HEK293T (cell line): ENCODE measurements around the gene SCN2B.

Experiments
- CTCF ChIA-PET: fragments of 350-600 bp; formaldehyde crosslinking; extraction: SDS; loops from one replicate; lab custom pipeline; 2021; ENCODE audit warnings: antibody characterized with exemption, inconsistent platforms; lab: Yijun Ruan, JAX
- POLR2A ChIA-PET: fragments of 350-600 bp; formaldehyde crosslinking; extraction: SDS; loops from one replicate; lab custom pipeline; 2020; ENCODE audit warnings: antibody characterized with exemption, inconsistent platforms; lab: Yijun Ruan, JAX
- DNase-seq: peaks from one replicate; pipeline ENCODE4 v3.0.0; 2012; ENCODE audit warnings: mixed read lengths; ENCODE audit errors: extremely low spot score
- ARNT ChIP-seq: fragments of 450-650 bp; IDR thresholded peaks from 2 replicates; pipeline ENCODE4 v1.6.1; 2017; ENCODE audit warnings: mild to moderate bottlenecking
- BHLHE40 ChIP-seq: fragments of 450-650 bp; IDR thresholded peaks from 2 replicates; pipeline ENCODE4 v1.6.1; 2016; ENCODE audit warnings: mild to moderate bottlenecking, moderate library complexity, borderline replicate concordance
- CTBP1 ChIP-seq: fragments of 450-650 bp; IDR thresholded peaks from 2 replicates; pipeline ENCODE4 v1.6.1; 2016; ENCODE audit warnings: borderline replicate concordance
- ELF4 ChIP-seq: fragments of 450-650 bp; IDR thresholded peaks from 2 replicates; pipeline ENCODE4 v1.6.1; 2017; ENCODE audit warnings: antibody characterized with exemption
- FOXA1 ChIP-seq: fragments of 450-650 bp; IDR thresholded peaks from 2 replicates; pipeline ENCODE4 v1.6.1; 2016; ENCODE audit warnings: mild to moderate bottlenecking
- FOXK2 ChIP-seq: fragments of 450-650 bp; IDR thresholded peaks from 2 replicates; pipeline ENCODE4 v1.6.1; 2016; ENCODE audit warnings: mild to moderate bottlenecking
- FOXM1 ChIP-seq: fragments of 450-650 bp; IDR thresholded peaks from 2 replicates; pipeline ENCODE4 v1.6.1; 2017; ENCODE audit warnings: mild to moderate bottlenecking, borderline replicate concordance
- HDGF ChIP-seq: fragments of 450-650 bp; IDR thresholded peaks from 2 replicates; pipeline ENCODE4 v1.6.1; 2017; ENCODE audit warnings: antibody characterized with exemption, borderline replicate concordance
- L3MBTL2 ChIP-seq: fragments of 450-650 bp; conservative IDR thresholded peaks from 2 replicates; pipeline ENCODE4 v1.6.1; 2016; ENCODE audit warnings: mild to moderate bottlenecking
- LEF1 ChIP-seq: fragments of 450-650 bp; IDR thresholded peaks from 2 replicates; pipeline ENCODE4 v1.6.1; 2017; ENCODE audit warnings: mild to moderate bottlenecking, borderline replicate concordance
- NFRKB ChIP-seq: fragments of 450-650 bp; IDR thresholded peaks from 2 replicates; pipeline ENCODE4 v1.6.1; 2016; ENCODE audit warnings: mild to moderate bottlenecking, moderate library complexity
- PKNOX1 ChIP-seq: fragments of 450-650 bp; IDR thresholded peaks from 2 replicates; pipeline ENCODE4 v1.6.1; 2016
- SP1 ChIP-seq: fragments of 450-650 bp; IDR thresholded peaks from 2 replicates; pipeline ENCODE4 v1.6.1; 2017
- SUZ12 ChIP-seq: fragments of 450-650 bp; IDR thresholded peaks from 2 replicates; pipeline ENCODE4 v1.6.1; 2016; ENCODE audit warnings: mild to moderate bottlenecking
- TARDBP ChIP-seq: fragments of 450-650 bp; IDR thresholded peaks from 2 replicates; pipeline ENCODE4 v1.6.1; 2016
- ZNF384 ChIP-seq: fragments of 450-650 bp; IDR thresholded peaks from 2 replicates; pipeline ENCODE4 v1.6.1; 2016

SCN2B gene

GRCh38 chr11:118153976-118154375 lies 22.5 kb downstream of the SCN2B start:
- TF ChIP-seq SP1: no peak
- no peak for TF ChIP-seq FOXM1
- no peak for TF ChIP-seq BHLHE40
- no peak for TF ChIP-seq CTBP1
- no peak for TF ChIP-seq FOXA1
- TF ChIP-seq FOXK2: no peak
- TF ChIP-seq ARNT: no peak
- no peak for TF ChIP-seq NFRKB
- no peak for TF ChIP-seq LEF1
- no peak for TF ChIP-seq TARDBP
- TF ChIP-seq PKNOX1: no peak
- no peak for TF ChIP-seq ZNF384
- no peak for TF ChIP-seq L3MBTL2
- TF ChIP-seq ELF4: no peak
- TF ChIP-seq HDGF: no peak
- no peak for TF ChIP-seq SUZ12
- CTCF ChIA-PET: no interaction called here
- POLR2A ChIA-PET: no interaction called here
- DNase-seq: no peak

- DNase-seq: no peak
- CTCF ChIA-PET: interaction anchor here (1.0 kb wide), 1 partner anchor 19 kb away, joined by 5 read pairs; no protein-coding TSS in a partner anchor
- POLR2A ChIA-PET: interaction anchor here (1.2 kb wide), 1 partner anchor 17 kb away, joined by 3 read pairs; no protein-coding TSS in a partner anchor
- TF ChIP-seq PKNOX1 (no peak), FOXK2 (no peak), SUZ12 (no peak), TARDBP (no peak), FOXA1 (no peak), ZNF384 (no peak), CTBP1 (no peak), SP1 (no peak), NFRKB (no peak), FOXM1 (no peak), ARNT (no peak), LEF1 (no peak)
Observed at GRCh38 chr11:118153516-118153915, 22.9 kb downstream of the SCN2B start.

- ChIA-PET CTCF (interaction anchor here (1.0 kb wide), 1 partner anchor 19 kb away, joined by 5 read pairs; no protein-coding TSS in a partner anchor), POLR2A (interaction anchor here (1.2 kb wide), 1 partner anchor 18 kb away, joined by 3 read pairs; no protein-coding TSS in a partner anchor)
- no peak for TF ChIP-seq TARDBP
- TF ChIP-seq SUZ12: no peak
- no peak for TF ChIP-seq LEF1
- no peak for TF ChIP-seq SP1
- TF ChIP-seq PKNOX1: no peak
- no peak for TF ChIP-seq HDGF
- no peak for TF ChIP-seq NFRKB
- TF ChIP-seq L3MBTL2: no peak
- TF ChIP-seq FOXA1: no peak
- peak; percentile 84 for DNase-seq
Observed at GRCh38 chr11:118152552-118153471, 23.6 kb downstream of the SCN2B start, which contains the start of gene SCN4B. Gene SCN4B, minus strand, starts transcription at chr11:118152823. Its CDS starts 150 bp downstream, at chr11:118152673.

GRCh38 chr11:118152020-118152551 lies 24.4 kb downstream of the SCN2B start:
- no peak for TF ChIP-seq FOXK2
- POLR2A ChIA-PET: interaction anchor here (1.2 kb wide), 1 partner anchor 19 kb away, joined by 3 read pairs; no protein-coding TSS in a partner anchor
- no peak for DNase-seq
- CTCF ChIA-PET: no interaction called here

- no peak for DNase-seq
- CTCF ChIA-PET: no interaction called here
- POLR2A ChIA-PET: no interaction called here
- TF ChIP-seq PKNOX1: peak; percentile 31; the same call in 1 of the 2 replicates
- TF ChIP-seq SP1: no peak
- TF ChIP-seq ARNT: no peak
- no peak for TF ChIP-seq FOXM1
- no peak for TF ChIP-seq SUZ12
Observed at GRCh38 chr11:118151431-118151830, 25.0 kb downstream of the SCN2B start.

GRCh38 chr11:118149493-118149892 lies 26.9 kb downstream of the SCN2B start:
- ChIA-PET POLR2A (no interaction called here), CTCF (no interaction called here)
- no peak for TF ChIP-seq ELF4
- TF ChIP-seq FOXM1: no peak
- TF ChIP-seq TARDBP: no peak
- TF ChIP-seq CTBP1: no peak
- DNase-seq: no peak
